ENCODE results near the gene IRF2.
"Not testable (repeated sequence)": the region's sequence is repeated elsewhere in the genome, so short reads cannot be mapped to it uniquely, and the experiment has no call there.

IRF2 gene

GRCh38 chr4:184361443-184361842, 112.9 kb downstream of the IRF2 start:
- no peak for DNase-seq

GRCh38 chr4:184359888-184360287, 114.5 kb downstream of the IRF2 start:
- DNase-seq: no peak

DNA sequence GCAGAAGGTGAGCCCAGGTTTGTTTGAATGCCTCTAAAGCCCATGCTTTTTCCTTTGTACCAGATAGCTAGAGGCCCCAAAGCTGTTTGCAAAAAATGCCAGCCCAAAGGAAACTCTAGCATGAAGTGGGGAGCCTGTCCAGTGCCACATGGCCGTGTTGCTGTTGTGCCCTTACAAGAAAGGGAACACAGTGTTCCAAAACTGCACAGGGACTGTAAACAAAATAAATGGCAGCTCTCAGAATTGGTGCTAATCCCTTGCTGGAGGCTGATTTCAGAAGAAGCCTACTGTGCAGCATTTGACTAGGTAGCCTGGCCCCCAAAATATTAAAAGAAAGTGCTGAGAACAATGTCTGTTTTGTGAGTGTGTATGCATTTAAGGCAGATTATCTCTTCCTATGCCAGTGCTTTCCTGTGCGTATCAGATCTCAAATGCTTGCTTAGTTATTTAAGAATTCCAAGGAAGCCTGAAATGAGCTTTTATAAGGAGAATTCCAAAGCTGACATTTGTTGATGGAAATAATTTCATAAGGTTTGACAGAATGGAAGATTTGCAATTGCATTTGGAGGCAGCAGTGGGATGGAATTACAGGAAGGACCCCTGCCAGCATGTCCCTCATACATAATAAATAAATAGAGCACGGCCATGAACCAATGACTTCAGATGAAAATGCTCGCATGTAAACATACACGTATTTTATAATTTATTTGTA, 115.7 kb downstream of the IRF2 start:
- no peak for DNase-seq

DNA sequence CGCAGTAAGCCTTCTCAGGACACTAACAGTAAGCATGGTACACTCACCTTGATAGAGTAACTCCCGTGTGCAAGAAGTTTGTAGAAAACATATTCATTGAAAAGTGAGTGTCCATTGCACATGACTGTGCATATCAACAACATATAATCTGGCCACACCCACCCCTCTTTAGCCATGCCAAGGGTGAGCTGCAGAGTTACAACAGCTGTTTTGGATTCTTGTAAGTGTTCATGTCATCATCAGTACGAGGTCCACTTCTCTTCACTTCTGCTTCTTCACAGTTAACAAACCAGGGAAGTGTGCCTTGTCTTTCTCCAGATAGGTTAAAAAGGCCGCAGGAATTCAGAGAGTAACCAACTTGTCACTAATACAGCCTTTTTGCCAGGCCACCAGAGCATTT, 116.6 kb downstream of the IRF2 start:
- no peak for DNase-seq

DNA sequence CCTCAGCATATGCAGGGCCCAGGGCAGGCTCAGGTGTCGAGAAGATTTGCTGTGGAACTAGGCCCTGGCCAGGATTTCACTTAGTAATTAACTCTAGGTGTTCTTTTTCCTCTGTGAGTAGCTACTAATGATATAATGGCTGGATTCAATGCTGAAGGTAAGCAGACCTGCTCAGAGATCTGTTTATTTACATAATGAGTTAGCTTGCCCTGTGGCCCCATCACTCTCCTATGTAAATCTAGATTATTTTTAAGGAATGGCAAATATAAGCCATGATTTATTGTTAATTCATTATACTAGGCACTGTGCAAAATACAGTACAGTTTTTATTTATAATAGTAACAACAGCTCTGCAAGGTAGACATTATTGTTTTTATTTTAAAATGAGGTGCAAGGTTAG, 117.2 kb downstream of the IRF2 start:
- no peak for DNase-seq

GRCh38 chr4:184356366-184356765, 118.0 kb downstream of the IRF2 start:
- no peak for DNase-seq

GRCh38 chr4:184355857-184356256, 118.5 kb downstream of the IRF2 start:
- no peak for DNase-seq

DNA sequence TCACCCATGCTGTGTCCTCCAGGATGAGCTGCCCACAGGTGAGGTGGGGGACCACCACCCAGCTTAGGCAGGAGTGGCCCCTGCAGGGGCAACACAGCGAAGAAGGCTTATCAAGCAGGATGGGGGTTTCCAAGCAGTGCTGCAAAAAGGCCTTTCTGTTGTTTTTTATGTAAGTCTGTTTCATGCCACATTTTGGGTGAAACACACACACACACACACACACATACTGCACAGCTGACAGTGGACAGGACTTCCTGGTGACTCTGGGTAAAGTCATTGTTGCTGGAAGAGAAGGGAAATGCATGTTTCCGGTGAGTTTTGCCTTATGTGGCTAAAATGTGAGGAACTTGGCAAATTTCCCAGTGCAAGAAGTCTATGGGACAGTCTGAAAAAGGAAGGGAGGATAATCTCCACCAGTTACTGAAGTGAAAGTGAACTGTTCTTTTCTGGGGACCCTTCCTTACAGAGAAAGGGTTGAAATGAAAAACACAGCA, 119.2 kb downstream of the IRF2 start:
- no peak for DNase-seq

- DNase-seq: no peak
Measured at GRCh38 chr4:184352891-184353290, 121.5 kb downstream of the IRF2 start.

DNA sequence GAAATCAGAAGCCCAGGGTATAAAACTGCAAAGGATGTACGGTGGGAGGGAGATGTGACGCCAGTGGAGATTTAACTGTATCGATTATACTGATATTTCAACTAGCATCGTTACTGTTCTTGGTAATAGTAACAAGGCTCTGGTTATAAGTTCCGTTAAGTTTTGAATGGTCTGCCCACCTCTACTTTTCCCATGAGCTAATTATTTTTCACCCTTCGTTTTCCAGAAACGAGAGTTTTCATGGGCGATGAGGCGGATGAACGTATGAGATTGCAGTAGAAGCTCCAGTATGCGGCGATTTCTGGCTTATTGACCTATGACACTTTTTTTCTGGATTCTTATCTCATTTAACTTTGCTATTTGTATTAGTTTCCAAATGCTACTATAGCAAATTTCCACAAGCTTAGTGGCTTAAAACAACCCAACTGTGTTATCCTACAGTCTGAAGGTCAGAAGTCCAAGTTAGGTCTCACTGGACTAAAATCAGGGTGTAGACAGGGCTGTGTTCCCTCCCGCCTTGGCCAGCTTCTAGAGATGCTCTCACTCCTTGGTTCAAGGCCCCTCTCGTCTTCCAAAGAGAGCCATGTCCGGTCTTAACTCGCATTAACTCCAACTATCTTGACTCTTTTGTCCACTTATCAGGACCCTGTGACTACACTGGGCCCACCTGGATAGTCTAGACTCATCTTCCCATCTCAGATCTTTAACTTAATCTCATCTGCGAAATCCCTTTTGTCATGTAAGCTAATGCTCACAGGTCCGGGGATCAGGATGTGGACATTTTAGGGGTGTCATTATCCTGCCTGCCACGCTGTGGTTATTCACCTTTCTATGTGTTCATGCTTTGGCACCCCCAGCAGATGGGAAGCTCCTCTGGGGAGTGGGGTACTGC, 122.5 kb downstream of the IRF2 start:
- no peak for DNase-seq

GRCh38 chr4:184350964-184351363, 123.4 kb downstream of the IRF2 start:
- DNase-seq: no peak

DNA sequence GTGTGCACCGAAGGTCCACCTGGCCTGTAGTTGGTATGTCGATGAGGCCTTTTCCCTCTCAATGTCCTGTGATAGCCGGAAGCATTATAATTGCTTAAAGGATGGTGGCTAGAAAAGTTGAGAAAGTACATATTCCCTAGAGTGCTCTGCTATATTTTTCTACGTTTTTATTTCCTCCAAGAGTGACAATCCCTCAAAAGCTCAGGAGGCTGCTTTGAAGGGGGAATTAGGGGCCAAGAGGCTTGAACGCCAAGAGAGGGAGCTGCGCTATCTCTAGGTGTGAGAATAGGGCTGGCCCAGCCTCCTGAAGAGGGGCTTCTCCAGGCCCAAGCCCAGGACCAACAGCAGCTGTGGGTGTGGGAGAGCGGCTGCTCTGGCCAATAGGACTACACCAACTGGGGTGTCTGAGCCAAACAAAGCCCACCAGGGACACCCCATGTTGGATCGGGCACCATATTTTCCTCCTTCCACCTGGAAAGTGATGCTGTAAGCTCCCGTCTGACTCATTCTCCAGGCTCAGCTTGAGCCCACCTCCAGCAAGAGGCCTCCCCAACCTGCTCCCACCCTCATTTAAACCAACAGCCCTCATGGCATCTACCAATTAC, 124.0 kb downstream of the IRF2 start:
- DNase-seq: no peak

DNA sequence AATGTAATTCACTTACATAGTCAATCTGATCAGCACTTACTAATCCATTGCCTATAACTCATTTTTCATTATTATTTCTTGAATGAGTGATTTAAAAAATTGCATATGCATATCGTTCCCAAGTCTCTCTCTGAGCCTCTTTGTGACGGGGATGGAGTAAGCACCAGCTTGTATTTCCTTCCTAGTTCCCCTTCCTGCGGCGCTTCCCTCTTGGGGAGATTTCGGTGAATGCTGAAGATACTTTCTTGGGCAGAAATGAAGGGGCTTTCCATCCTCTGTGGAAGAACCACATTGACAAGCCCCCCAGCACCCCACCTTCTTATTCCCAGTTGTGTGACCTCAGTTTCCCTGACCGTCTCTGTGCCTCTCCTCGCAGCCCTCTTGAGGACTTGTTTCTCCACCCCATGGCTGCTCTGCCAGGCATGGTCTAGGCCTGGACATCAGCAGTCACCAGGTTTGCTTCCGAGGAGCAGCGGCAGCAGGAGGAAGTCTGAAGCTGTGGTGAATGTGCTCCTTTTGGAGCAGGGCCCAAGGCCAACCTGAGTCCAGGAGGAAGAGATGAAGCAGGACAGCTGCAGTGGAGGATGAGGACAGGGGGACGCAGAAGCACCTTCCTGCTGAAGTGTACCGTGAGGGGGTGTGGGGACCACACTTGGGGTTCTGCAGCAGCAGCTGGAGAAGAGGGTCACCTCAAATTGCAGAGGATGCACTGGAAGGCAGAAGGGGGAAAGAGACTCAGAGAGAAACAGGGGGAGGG, 124.9 kb downstream of the IRF2 start:
- no peak for DNase-seq

GRCh38 chr4:184348311-184349233, 125.8 kb downstream of the IRF2 start:
- DNase-seq: no peak

DNA sequence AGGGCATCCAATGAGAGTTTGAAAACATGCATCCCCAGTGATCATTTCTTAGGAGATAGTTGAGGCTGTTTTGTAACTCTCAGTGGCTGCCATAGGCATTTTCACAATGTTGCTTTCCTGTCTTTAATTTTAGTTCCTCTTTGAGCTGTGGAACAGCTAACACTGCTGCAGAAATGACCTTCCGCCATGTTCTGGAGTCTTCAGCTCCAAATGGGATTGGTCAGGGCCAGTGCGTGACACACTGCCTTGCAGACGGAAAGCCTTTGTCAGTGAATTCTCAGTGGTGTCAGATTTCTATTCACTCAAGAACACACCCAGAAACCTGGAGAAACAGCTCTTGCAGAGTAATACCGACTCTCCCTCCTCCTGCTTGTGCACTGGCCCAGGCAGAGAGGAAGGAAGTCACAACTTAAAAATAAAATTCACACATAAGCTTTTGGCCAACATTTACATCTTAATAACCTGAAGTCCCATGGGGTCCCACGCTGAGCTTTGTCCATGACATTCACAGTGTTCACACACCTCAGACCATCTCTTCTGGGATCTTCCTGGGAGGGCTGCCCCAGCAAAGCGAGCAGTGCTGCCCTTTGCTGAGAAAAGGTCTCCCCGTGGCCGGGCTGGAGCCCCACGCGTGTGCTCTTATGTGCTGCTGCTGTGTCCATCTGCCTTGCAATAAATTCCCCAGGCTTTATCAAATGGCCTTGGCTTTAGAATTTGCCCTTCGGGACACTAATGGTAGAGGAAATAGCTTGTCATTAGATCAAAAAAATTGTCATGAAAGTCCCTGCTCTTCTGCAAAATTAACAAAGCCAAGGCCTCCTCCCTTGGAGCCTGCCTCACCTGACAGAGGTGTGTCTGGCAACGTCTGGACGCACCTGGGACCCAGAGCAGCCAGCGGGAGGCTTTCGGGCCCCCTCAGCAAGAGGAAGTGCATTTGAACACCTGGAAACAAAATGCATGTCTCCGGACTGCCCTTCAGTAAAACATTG, 126.8 kb downstream of the IRF2 start:
- no peak for DNase-seq

DNA sequence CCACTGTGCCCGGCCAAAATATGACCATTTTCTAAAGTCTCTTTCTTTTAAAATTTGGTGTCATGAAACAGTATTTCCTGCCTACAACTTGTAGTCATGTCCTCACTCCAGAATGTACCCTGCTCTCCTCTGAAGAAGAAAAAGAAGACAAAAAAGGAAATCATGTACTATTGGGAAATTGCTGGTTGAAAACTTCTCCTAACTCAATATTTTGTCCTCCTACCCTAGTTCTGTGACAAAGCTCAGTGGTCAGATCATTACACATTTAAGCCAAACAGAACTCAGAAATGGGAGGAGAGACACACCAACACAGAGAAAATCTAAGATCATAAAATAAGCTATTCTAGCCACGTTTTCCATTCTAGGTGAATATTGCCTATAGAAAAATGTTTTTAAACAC, 127.7 kb downstream of the IRF2 start:
- DNase-seq: no peak

GRCh38 chr4:184346273-184346672, 128.1 kb downstream of the IRF2 start:
- not testable (repeated sequence) for DNase-seq

- no peak for DNase-seq
Measured at GRCh38 chr4:184345573-184345922, 128.8 kb downstream of the IRF2 start.

- no peak for DNase-seq
Measured at GRCh38 chr4:184344899-184345572, 129.3 kb downstream of the IRF2 start.

- no peak for DNase-seq
Measured at GRCh38 chr4:184344435-184344834, 129.9 kb downstream of the IRF2 start.
